Measurements from ENCODE around the gene HNF1B.

HNF1B gene

GRCh38 chr17:37750292-37750691 lies 5.4 kb upstream of the HNF1B start:
- no peak for TF ChIP-seq CTCF (IDR thresholded peaks at IDR 0.05; ENCODE audit: low read depth, low read length)
- H3K4me3 ChIP-seq (ENCODE audit: low read depth, low read length): no peak overlapping the region

- no peak overlapping the region for H3K4me3 ChIP-seq (ENCODE audit: low read depth, low read length)
- TF ChIP-seq CTCF (IDR thresholded peaks at IDR 0.05; ENCODE audit: low read depth, low read length): no peak
Observed at GRCh38 chr17:37747222-37747621, 2.4 kb upstream of the HNF1B start.

- no peak overlapping the region for H3K4me3 ChIP-seq (ENCODE audit: low read depth, low read length)
- no peak for TF ChIP-seq CTCF (IDR thresholded peaks at IDR 0.05; ENCODE audit: low read depth, low read length)
Observed at GRCh38 chr17:37746617-37747016, 1.8 kb upstream of the HNF1B start.

- TF ChIP-seq CTCF (IDR thresholded peaks at IDR 0.05; ENCODE audit: low read depth, low read length): no peak
- H3K4me3 ChIP-seq (ENCODE audit: low read depth, low read length): no peak overlapping the region
Observed at GRCh38 chr17:37745801-37746426, 1.1 kb upstream of the HNF1B start.

- no peak overlapping the region for H3K4me3 ChIP-seq (ENCODE audit: low read depth, low read length)
Observed at GRCh38 chr17:37744633-37744927, 279 bp downstream of the HNF1B start.

GRCh38 chr17:37743875-37744632 lies 805 bp downstream of the HNF1B start:
- no peak for TF ChIP-seq CTCF (IDR thresholded peaks at IDR 0.05; ENCODE audit: low read depth, low read length)
- no peak overlapping the region for H3K4me3 ChIP-seq (ENCODE audit: low read depth, low read length)

More at GRCh38 chr17:37744633-37744927, 279 bp downstream of the HNF1B start:
- no peak for TF ChIP-seq CTCF (IDR thresholded peaks at IDR 0.05; ENCODE audit: low read depth, low read length)

- no peak for TF ChIP-seq CTCF (IDR thresholded peaks at IDR 0.05; ENCODE audit: low read depth, low read length)
- no peak overlapping the region for H3K4me3 ChIP-seq (ENCODE audit: low read depth, low read length)
Observed at GRCh38 chr17:37743612-37743874, 1.3 kb downstream of the HNF1B start.

Measured in WI38 (cell line).